IMR-90 (cell line): ENCODE results near the gene FMN1. TPM values are rescaled to one million over a fixed set of nuclear protein-coding genes. Genes with fewer than 3 reads are reported as not detected.
A peak's percentile ranks its signal among the peaks of the same experiment; 100 is the strongest.

Experiments used
- ATAC-seq: fragments of 200-7000 bp; cut with Tn5 transposase; 2 replicates; pipeline ENCODE4 v1.9.1; 2020; ENCODE audit warnings: low read depth, mild to moderate bottlenecking, moderate library complexity
- BruUV-seq: library from RNA; stranded (reverse); fragments of 400-500 nt; replicated peaks from 2 replicates; lab custom pipeline; 2021; lab: Mats Ljungman, UMichigan
- CTCF ChIA-PET: fragments of 300-600 bp; formaldehyde crosslinking; extraction: SDS; loops from one replicate; lab custom pipeline; 2021; ENCODE audit warnings: antibody characterized with exemption; lab: Yijun Ruan, JAX
- POLR2A ChIA-PET: fragments of 300-600 bp; sonication (Branson Sonifier 250); formaldehyde crosslinking; loops from one replicate; lab custom pipeline; 2022; ENCODE audit warnings: antibody characterized with exemption; ENCODE audit not compliant: unreplicated experiment; lab: Charles Lee
- DNase-seq: peaks from one replicate; pipeline ENCODE4 v3.0.0; 2013
- H2AFZ ChIP-seq: replicated peaks from 2 replicates; pipeline ENCODE3; 2013; ENCODE audit warnings: low read length, mild to moderate bottlenecking; ENCODE audit not compliant: poor library complexity
- H2AK5ac ChIP-seq: 2 replicates; pipeline ENCODE4 v1.6.1; 2013; ENCODE audit warnings: low read depth, low read length, inconsistent platforms
- H2AK9ac ChIP-seq: replicated peaks from 2 replicates; pipeline ENCODE3; 2013; ENCODE audit warnings: mild to moderate bottlenecking, low read depth, low read length, moderate library complexity; ENCODE audit not compliant: poor library complexity
- H2BK120ac ChIP-seq: 2 replicates; pipeline ENCODE4 v1.6.1; 2013; ENCODE audit warnings: low read depth, low read length, inconsistent platforms
- H2BK15ac ChIP-seq: 3 replicates; pipeline ENCODE4 v1.6.1; 2013; ENCODE audit warnings: low read depth, low read length, inconsistent platforms
- H2BK20ac ChIP-seq: 2 replicates; pipeline ENCODE4 v1.6.1; 2013; ENCODE audit warnings: low read depth, mild to moderate bottlenecking, inconsistent platforms, low read length, moderate library complexity
- H2BK5ac ChIP-seq: 2 replicates; pipeline ENCODE4 v1.6.1; 2013; ENCODE audit warnings: mild to moderate bottlenecking, low read depth, low read length, inconsistent platforms; ENCODE audit not compliant: poor library complexity, severe bottlenecking
- H3K14ac ChIP-seq: replicated peaks from 2 replicates; pipeline ENCODE4 v1.6.1; 2013; ENCODE audit warnings: low read depth, low read length, inconsistent platforms
- H3K18ac ChIP-seq: 2 replicates; pipeline ENCODE4 v1.6.1; 2013; ENCODE audit warnings: low read depth, low read length, control low read depth
- H3K23ac ChIP-seq: 2 replicates; pipeline ENCODE4 v1.6.1; 2013; ENCODE audit warnings: low read depth, low read length, inconsistent platforms
- H3K27ac ChIP-seq: 2 replicates; pipeline ENCODE4 v1.5.1; 2013; ENCODE audit warnings: mild to moderate bottlenecking, control low read depth, low read length; ENCODE audit not compliant: insufficient read depth
- H3K27me3 ChIP-seq: 2 replicates; pipeline ENCODE4 v1.6.1; 2013; ENCODE audit warnings: low read length; ENCODE audit not compliant: control insufficient read depth, insufficient read depth
- H3K36me3 ChIP-seq: 2 replicates; pipeline ENCODE4 v1.6.1; 2013; ENCODE audit warnings: low read length, mixed read lengths; ENCODE audit not compliant: control insufficient read depth, insufficient read depth
- H3K4ac ChIP-seq: 2 replicates; pipeline ENCODE4 v1.6.1; 2013; ENCODE audit warnings: low read depth, low read length, inconsistent platforms
- H3K4me1 ChIP-seq: 2 replicates; pipeline ENCODE4 v1.6.1; 2013; ENCODE audit warnings: low read length, mixed read lengths; ENCODE audit not compliant: control insufficient read depth, insufficient read depth
- H3K4me2 ChIP-seq: 2 replicates; pipeline ENCODE4 v1.6.1; 2013; ENCODE audit warnings: low read depth, mild to moderate bottlenecking, control low read depth, low read length, moderate library complexity
- H3K4me3 ChIP-seq: 2 replicates; pipeline ENCODE4 v1.5.1; 2013; ENCODE audit warnings: low read depth, mild to moderate bottlenecking, control low read depth, low read length, moderate library complexity; ENCODE audit not compliant: insufficient read depth
- H3K56ac ChIP-seq: 2 replicates; pipeline ENCODE4 v1.6.1; 2013; ENCODE audit warnings: low read length, inconsistent platforms; ENCODE audit not compliant: insufficient read depth; ENCODE audit errors: extremely low read depth
- H3K79me1 ChIP-seq, 2 experiments: 2 replicates each; pipeline ENCODE4 v1.6.1; 2013; ENCODE audit warnings: low read length in 2 of 2, inconsistent platforms in 1 of 2, low read depth in 1 of 2
- H3K9ac ChIP-seq: 2 replicates; pipeline ENCODE4 v1.6.1; 2013; ENCODE audit warnings: low read depth, low read length, control low read depth
- H3K9me1 ChIP-seq: 2 replicates; pipeline ENCODE4 v1.6.1; 2013; ENCODE audit warnings: low read length, inconsistent platforms; ENCODE audit not compliant: insufficient read depth
- H3K9me3 ChIP-seq: 2 replicates; pipeline ENCODE4 v1.6.1; 2013; ENCODE audit warnings: low read length; ENCODE audit not compliant: control insufficient read depth, insufficient read depth
- H4K20me1 ChIP-seq: 2 replicates; pipeline ENCODE4 v1.6.1; 2013; ENCODE audit warnings: low read length, inconsistent platforms; ENCODE audit not compliant: insufficient read depth
- H4K5ac ChIP-seq: 2 replicates; pipeline ENCODE4 v1.6.1; 2013; ENCODE audit warnings: mild to moderate bottlenecking, low read depth, low read length, control low read depth
- H4K8ac ChIP-seq, 2 experiments: 2 replicates each; pipeline ENCODE4 v1.6.1; 2013; ENCODE audit warnings: low read depth in 2 of 2, low read length in 2 of 2, control low read depth in 1 of 2, inconsistent platforms in 1 of 2
- H4K91ac ChIP-seq: 2 replicates; pipeline ENCODE4 v1.6.1; 2013; ENCODE audit warnings: low read depth, low read length, inconsistent platforms; ENCODE audit not compliant: insufficient read depth
- BHLHE40 ChIP-seq: fragments of 150-350 bp; IDR thresholded peaks from 2 replicates; pipeline ENCODE4 v1.6.1; 2016; ENCODE audit warnings: mild to moderate bottlenecking, low read depth, low read length
- ELK1 ChIP-seq: fragments of 150-350 bp; IDR thresholded peaks from 2 replicates; pipeline ENCODE4 v1.6.1; 2016; ENCODE audit warnings: low read depth, mild to moderate bottlenecking, low read length, moderate library complexity, borderline replicate concordance
- MAZ ChIP-seq: IDR thresholded peaks from 2 replicates; pipeline ENCODE4 v1.6.1; 2012; ENCODE audit warnings: low read depth, mild to moderate bottlenecking, low read length, improper control_type of control experiment, moderate library complexity, borderline replicate concordance
- WGBS, 2 experiments: methylation state at CpG; one replicate each; pipeline versions ENCODE4 v1.1.5 to v1.1.7; 2013; ENCODE audit warnings: missing lambda C conversion rate in 2 of 2; ENCODE audit not compliant: insufficient read length in 1 of 2; ENCODE audit errors: extremely low coverage in 2 of 2; 5-methylcytosine and 5-hydroxymethylcytosine counted together
- dilution Hi-C: fragments of 300-500 bp; cut with HindIII; formaldehyde crosslinking; loops from one replicate; pipeline ENCODE4 v1.14.3; 2018; ENCODE audit warnings: low sequenced_read_pairs; ENCODE audit not compliant: unreplicated experiment
- in situ Hi-C: fragments of 300-500 bp; cut with MboI; formaldehyde crosslinking; loops from 3 replicates; pipeline ENCODE4 v1.14.3; 2019; ENCODE audit warnings: low sequenced_read_pairs, inconsistent platforms, mixed read lengths
- intact Hi-C: fragments of 100-400 bp; cut with micrococcal nuclease; formaldehyde crosslinking; loops from 2 replicates; pipeline ENCODE4 v1.10.0; 2022
- polyA plus RNA-seq, 3 experiments: library from polyadenylated mRNA; depleted of rRNA; stranded (reverse); fragments of >200 nt; gene quantifications; 2 replicates each; pipeline ENCODE4 v1.2.3, GENCODE V29; 2012; ENCODE audit warnings: low replicate concordance in 1 of 3
- total RNA-seq: library from RNA; depleted of rRNA; stranded (reverse); fragments of >200 nt; gene quantifications from 2 replicates; pipeline ENCODE4 v1.2.3, GENCODE V29; 2012

The FMN1 gene
- total and polyA plus RNA-seq, 2 of the 4 experiments (the other 2 are of a cell fraction), result 7.3 to 17.6 TPM

DNA sequence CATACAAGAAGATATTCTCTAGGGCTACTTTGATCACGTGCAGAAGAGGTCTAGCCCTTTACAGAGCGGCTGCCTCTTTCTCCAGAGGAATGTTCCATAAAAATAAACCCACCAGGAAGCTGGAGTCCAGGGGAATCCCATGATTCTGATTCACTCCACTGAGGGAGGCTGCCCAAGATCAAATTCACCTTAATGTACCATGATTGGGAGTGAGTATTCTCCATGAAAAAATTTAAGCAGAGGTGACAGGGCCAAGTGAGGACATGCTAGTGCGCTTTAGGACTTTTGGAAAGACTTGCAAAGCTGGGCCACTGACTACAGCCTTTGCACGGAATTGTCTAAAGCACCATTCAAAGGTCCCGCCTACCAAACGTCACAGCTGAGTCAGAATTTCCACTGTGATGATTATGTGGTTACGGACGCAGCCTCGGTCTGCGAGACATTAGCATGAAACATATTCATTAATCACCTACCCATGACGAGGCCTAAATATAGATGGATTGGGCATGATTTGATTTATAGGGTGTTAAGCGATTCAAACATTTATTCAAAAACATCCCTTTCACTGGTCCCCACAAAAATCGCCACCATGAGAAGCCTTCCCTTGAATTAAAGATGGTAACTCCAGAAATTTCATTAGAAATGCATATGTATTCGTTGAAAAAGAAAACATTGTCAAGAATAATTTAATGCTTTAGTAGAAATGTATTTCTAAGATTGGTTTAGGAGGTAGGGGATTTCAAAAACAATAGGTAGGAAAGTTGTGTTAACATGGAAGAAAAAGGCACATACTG lies 324.1 kb downstream of the FMN1 start (continued):
- TF ChIP-seq ELK1 (no peak), BHLHE40 (peak; percentile 89)

DNA sequence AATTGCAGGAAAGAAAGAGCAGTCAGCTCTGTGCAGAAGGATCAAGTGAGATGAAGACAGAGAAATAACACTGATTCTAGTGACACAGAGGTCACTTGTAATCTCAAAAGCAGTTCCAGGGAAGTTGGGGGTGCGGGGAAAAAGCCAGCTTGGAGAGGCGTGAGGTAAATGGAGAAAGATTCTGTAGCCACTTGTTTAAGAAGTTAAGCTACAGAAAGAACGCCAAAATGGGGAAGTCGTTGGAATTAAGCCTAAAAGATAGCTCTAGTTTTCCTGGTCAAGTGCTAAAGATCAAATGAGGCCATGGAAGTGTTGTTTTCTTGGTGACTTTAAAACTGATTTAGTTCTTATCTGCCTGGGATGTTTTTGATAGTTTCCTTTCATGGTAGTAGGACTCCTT lies 324.7 kb downstream of the FMN1 start:
- peak overlapping the region; percentile 87 for H3K9ac ChIP-seq
- H2BK5ac ChIP-seq, result peak overlapping the region; percentile 100
- no peak overlapping the region for H3K4me2 ChIP-seq
- H3K23ac ChIP-seq, result peak overlapping the region; percentile 98
- intact Hi-C loops, result loop anchor here (1.0 to 10.0 kb wide), 5 partner anchors 13 to 265 kb away; partner anchors contain the start of gene GREM1
- DNase-seq (no peak), ATAC-seq (no peak)
- POLR2A ChIA-PET, result interaction anchor here (0.7 to 1.3 kb wide), 2 partner anchors 13 to 35 kb away, joined by 3 to 4 read pairs; no protein-coding TSS in a partner anchor
- peak overlapping the region; percentile 100 for H3K18ac ChIP-seq
- WGBS, 2 experiments, result 80% methylated on average over 2 of the region's 4 CpGs; no CpG with 5 or more reads in 1 of the 2 experiments
- in situ Hi-C loops, result no loop called here
- H3K27ac ChIP-seq, result peak overlapping the region; percentile 100
- peak overlapping the region; percentile 99 for H3K56ac ChIP-seq
- H2AK9ac ChIP-seq, result peak overlapping the region; percentile 7
- peaks cover 20% of the 10 kb centered on the region for H3K9me1 ChIP-seq
- peak overlapping the region; percentile 99 for H4K5ac ChIP-seq
- peak overlapping the region; percentile 100 for H3K4ac ChIP-seq
- peaks cover 16 to 53% of the 10 kb centered on the region in 2 experiments for H3K79me1 ChIP-seq
- H2BK20ac ChIP-seq, result peak overlapping the region; percentile 100
- no peaks in the 10 kb centered on the region; the same call in 1 of the 2 replicates for H3K36me3 ChIP-seq
- no peaks in the 10 kb centered on the region for H3K9me3 ChIP-seq
- H4K20me1 ChIP-seq, result no peaks in the 10 kb centered on the region
- dilution Hi-C loops, result no loop called here
- TSS peak; percentile 40 for BruUV-seq
- H2AK5ac ChIP-seq, result peak overlapping the region; percentile 99
- H2BK15ac ChIP-seq, result peak overlapping the region; percentile 97
- TF ChIP-seq MAZ, result no peak
- CTCF ChIA-PET, result interaction anchor here (0.7 kb wide), 2 partner anchors 86 to 164 kb away, joined by 3 read pairs; no protein-coding TSS in a partner anchor
- H2AFZ ChIP-seq, result no peak overlapping the region
- no peaks in the 10 kb centered on the region for H3K27me3 ChIP-seq
- H2BK120ac ChIP-seq, result peak overlapping the region; percentile 100
- no peak overlapping the region for H3K4me3 ChIP-seq
- peaks cover 35% of the 10 kb centered on the region for H3K4me1 ChIP-seq
- peak overlapping the region; percentile 99 for H3K14ac ChIP-seq
- H4K91ac ChIP-seq, result peak overlapping the region; percentile 99
- H4K8ac ChIP-seq, result peak overlapping the region; percentile 94 to 97
